Erythroblast (primary cell): ENCODE results near the gene PRMT7.

Experiments
- GATA1 ChIP-seq: IDR thresholded peaks from 2 replicates; pipeline ENCODE4 v1.6.1; 2011; ENCODE audit warnings: low read depth, mild to moderate bottlenecking, control low read depth, low read length, moderate library complexity
- POLR2A ChIP-seq: IDR thresholded peaks from 2 replicates; pipeline ENCODE4 v1.6.1; 2011; ENCODE audit warnings: mild to moderate bottlenecking, low read length

DNA sequence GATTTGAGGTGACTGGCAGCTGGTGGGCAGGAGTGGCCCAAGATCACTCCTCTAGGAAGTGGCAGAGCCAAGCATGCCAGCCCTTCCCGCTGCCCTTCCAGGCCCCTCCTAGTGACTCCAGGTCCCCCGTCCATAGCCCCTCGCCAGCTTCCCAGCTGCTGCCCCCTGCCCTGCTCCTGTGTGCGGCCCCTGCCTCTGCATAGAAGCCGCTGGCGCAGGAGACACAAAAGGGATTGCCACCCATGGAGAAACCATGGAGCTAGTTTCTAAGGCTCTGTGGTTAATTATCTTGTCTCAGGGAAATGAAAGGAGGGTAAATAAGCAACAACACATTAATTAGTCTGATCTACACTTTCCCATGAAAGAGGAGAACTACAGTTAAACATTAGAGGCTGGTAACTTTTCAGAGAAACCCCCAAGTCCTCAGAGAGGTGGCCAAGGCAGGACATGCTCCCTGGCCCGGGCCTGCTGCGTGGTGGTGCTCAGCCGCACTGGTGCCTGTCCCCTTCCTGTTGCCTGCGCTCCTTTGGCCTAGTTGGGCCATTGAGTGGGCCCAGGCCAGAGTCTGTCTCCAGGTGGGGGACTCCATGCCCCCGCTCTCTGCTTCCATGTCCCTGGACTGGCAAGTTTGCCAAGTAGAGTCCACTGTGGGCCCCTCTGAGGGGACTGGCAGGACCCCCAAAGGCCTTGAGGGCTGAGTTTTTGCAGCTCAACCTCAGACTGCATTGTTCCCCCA is 65.2 kb downstream of the PRMT7 start:
- TF ChIP-seq POLR2A (no peak), GATA1 (no peak)
